HepG2 (cell line): ENCODE results near the gene ZNF771. TPM values are rescaled to one million over a fixed set of nuclear protein-coding genes. Genes with fewer than 3 reads are reported as not detected.

Experiments
- ATAC-seq: fragments of 200-7000 bp; cut with Tn5 transposase; 3 replicates; pipeline ENCODE4 v1.9.1; 2020; ENCODE audit warnings: mild to moderate bottlenecking, moderate library complexity
- BruUV-seq: library from RNA; stranded (reverse); fragments of 400-500 nt; replicated peaks from 2 replicates; lab custom pipeline; 2021; lab: Mats Ljungman, UMichigan
- CTCF ChIA-PET: fragments of 300-600 bp; formaldehyde crosslinking; extraction: SDS; loops from one replicate; lab custom pipeline; 2021; ENCODE audit warnings: low total read pairs, inconsistent platforms, low intra/inter-chr PET ratio; lab: Yijun Ruan, JAX
- POLR2A ChIA-PET: fragments of 350-600 bp; sonication (Branson Sonifier 250); formaldehyde crosslinking; loops from one replicate; lab custom pipeline; 2020; ENCODE audit warnings: antibody characterized with exemption, inconsistent platforms; lab: Yijun Ruan, JAX
- DNase-seq: peaks from one replicate; pipeline ENCODE4 v3.0.0-alpha.2; 2015; ENCODE audit warnings: low spot score
- FAIRE-seq: peaks from 3 replicates; lab custom pipeline; 2011; peaks lifted over from hg19 to GRCh38; lab: Jason Lieb, UNC
- H2AFZ ChIP-seq: one replicate; pipeline ENCODE4 v1.6.1; 2011; ENCODE audit warnings: low read length, inconsistent platforms
- H3K27ac ChIP-seq: fragments of 300-600 bp; 3 replicates; pipeline ENCODE4 v1.8.0; 2011; ENCODE audit warnings: mixed run types, mild to moderate bottlenecking, mixed read lengths, low read length, inconsistent platforms; ENCODE audit not compliant: insufficient read depth; ENCODE audit errors: extremely low read length
- H3K27me3 ChIP-seq, 2 experiments: fragments of 200-600 bp in 1 of 2; 2 replicates in 1 of 2; 3 replicates in 1 of 2; pipeline versions ENCODE4 v1.6.0 to v1.8.0; 2011; ENCODE audit warnings: low read length in 2 of 2, mild to moderate bottlenecking in 2 of 2, moderate library complexity in 2 of 2, inconsistent platforms in 1 of 2; ENCODE audit not compliant: insufficient read depth in 2 of 2, control insufficient read depth in 1 of 2
- H3K36me3 ChIP-seq, 2 experiments: fragments of 200-600 bp in 1 of 2; replicated peaks in 1 of 2; 2 replicates in 1 of 2; 3 replicates in 1 of 2; pipeline versions ENCODE4 v1.5.1 to v1.8.0; 2011; ENCODE audit warnings: low read length in 2 of 2, inconsistent platforms in 1 of 2; ENCODE audit not compliant: insufficient read depth in 2 of 2, control insufficient read depth in 1 of 2
- H3K4me1 ChIP-seq: 2 replicates; pipeline ENCODE4 v1.5.1; 2012; ENCODE audit warnings: low read length, inconsistent platforms; ENCODE audit not compliant: insufficient read depth
- H3K4me2 ChIP-seq: 2 replicates; pipeline ENCODE4 v1.6.0; 2011; ENCODE audit warnings: low read depth, low read length, inconsistent platforms
- H3K4me3 ChIP-seq, 3 experiments: fragments of 200-600 bp in 1 of 3; sonication (generic), shearing (Covaris generic) in 1 of 3; replicated peaks in 1 of 3; 2 replicates each; pipeline ENCODE4 v1.5.1; 2011 to 2016; ENCODE audit warnings: low read length in 3 of 3, inconsistent platforms in 2 of 3, low read depth in 2 of 3, mild to moderate bottlenecking in 2 of 3, control low read depth in 1 of 3, mixed read lengths in 1 of 3; ENCODE audit not compliant: insufficient read depth in 1 of 3
- H3K79me2 ChIP-seq: one replicate; pipeline ENCODE4 v1.6.1; 2011; ENCODE audit warnings: low read length, inconsistent platforms; ENCODE audit not compliant: insufficient read depth
- H3K9ac ChIP-seq: 2 replicates; pipeline ENCODE4 v1.6.0; 2011; ENCODE audit warnings: mild to moderate bottlenecking, low read depth, low read length, inconsistent platforms; ENCODE audit not compliant: insufficient read depth
- H3K9me3 ChIP-seq: 2 replicates; pipeline ENCODE4 v1.5.1; 2012; ENCODE audit warnings: mild to moderate bottlenecking, low read length
- H4K20me1 ChIP-seq: 2 replicates; pipeline ENCODE4 v1.6.0; 2011; ENCODE audit warnings: inconsistent platforms, mild to moderate bottlenecking, low read length, moderate library complexity; ENCODE audit not compliant: insufficient read depth
- ATF7-NPFF ChIP-seq: sonication (generic); formaldehyde crosslinking; IDR thresholded peaks from 2 replicates; pipeline ENCODE4 v1.8.1; 2023; ENCODE audit warnings: mild to moderate bottlenecking, low read depth, missing genetic modification reagents, moderate library complexity
- CBFB ChIP-seq: sonication (generic); formaldehyde crosslinking; IDR thresholded peaks from 2 replicates; pipeline ENCODE4 v1.4.0; 2020; ENCODE audit warnings: missing genetic modification reagents
- FOXA3 ChIP-seq: IDR thresholded peaks from 2 replicates; pipeline ENCODE4 v1.6.1; 2016; ENCODE audit warnings: missing genetic modification reagents, missing compliant biosample characterization
- FOXP1 ChIP-seq, 2 experiments: fragments of 450-650 bp in 1 of 2; IDR thresholded peaks; 2 replicates each; pipeline ENCODE4 v1.6.1; 2017 to 2018; ENCODE audit warnings: antibody characterized with exemption in 1 of 2
- GATAD1 ChIP-seq: IDR thresholded peaks from 2 replicates; pipeline ENCODE4 v1.6.1; 2016; ENCODE audit warnings: missing genetic modification reagents, missing compliant biosample characterization
- GPBP1L1 ChIP-seq: sonication (generic); formaldehyde crosslinking; IDR thresholded peaks from 2 replicates; pipeline ENCODE4 v1.5.0; 2020; ENCODE audit warnings: mild to moderate bottlenecking, missing genetic modification reagents
- IKZF5 ChIP-seq: IDR thresholded peaks from 2 replicates; pipeline ENCODE4 v1.6.1; 2018; ENCODE audit warnings: missing genetic modification reagents, mild to moderate bottlenecking, missing compliant biosample characterization
- IRF2 ChIP-seq: IDR thresholded peaks from 2 replicates; pipeline ENCODE4 v1.6.1; 2018; ENCODE audit warnings: missing genetic modification reagents, missing compliant biosample characterization
- NCOR1 ChIP-seq: fragments of 200-600 bp; sonication (generic); IDR thresholded peaks from 2 replicates; pipeline ENCODE4 v1.7.0; 2017; ENCODE audit warnings: antibody characterized with exemption, low read length, borderline replicate concordance
- RBFOX2 ChIP-seq: fragments of 200-400 bp; formaldehyde crosslinking; IDR thresholded peaks from 2 replicates; pipeline ENCODE4 v1.6.1; 2017; ENCODE audit warnings: low read depth, mild to moderate bottlenecking, low read length
- RCOR2 ChIP-seq: IDR thresholded peaks from 2 replicates; pipeline ENCODE4 v1.6.1; 2016; ENCODE audit warnings: missing biosample characterization, missing genetic modification reagents
- THAP7 ChIP-seq: sonication (generic); formaldehyde crosslinking; IDR thresholded peaks from 2 replicates; pipeline ENCODE4 v1.8.1; 2023; ENCODE audit warnings: mild to moderate bottlenecking, missing genetic modification reagents
- THRA ChIP-seq: sonication (generic); formaldehyde crosslinking; IDR thresholded peaks from 2 replicates; pipeline ENCODE4 v1.4.0; 2020; ENCODE audit warnings: missing genetic modification reagents, borderline replicate concordance
- YY1 ChIP-seq: IDR thresholded peaks from 2 replicates; pipeline ENCODE4 v1.6.1; 2011; ENCODE audit warnings: low read length, low read depth, moderate library complexity, mild to moderate bottlenecking; ENCODE audit not compliant: insufficient read depth, insufficient replicate concordance
- ZBTB46 ChIP-seq: sonication (generic); formaldehyde crosslinking; IDR thresholded peaks from 2 replicates; pipeline ENCODE4 v1.4.0; 2020; ENCODE audit warnings: mild to moderate bottlenecking, missing genetic modification reagents, borderline replicate concordance
- ZKSCAN1 ChIP-seq: fragments of 150-350 bp; IDR thresholded peaks from 2 replicates; pipeline ENCODE4 v1.6.1; 2014; ENCODE audit warnings: low read length
- ZNF30 ChIP-seq: sonication (generic); formaldehyde crosslinking; IDR thresholded peaks from 2 replicates; pipeline ENCODE4 v1.5.0; 2020; ENCODE audit warnings: mild to moderate bottlenecking, missing genetic modification reagents
- WGBS: methylation state at CpG from one replicate; pipeline ENCODE4 v1.1.6; 2017; ENCODE audit warnings: low lambda C conversion rate; 5-methylcytosine and 5-hydroxymethylcytosine counted together
- in situ Hi-C: cut with HindIII; loops from 2 replicates; pipeline ENCODE4 v1.10.0; 2017; ENCODE audit warnings: low pct_unique_long_range_greater_than_20kb; ENCODE audit not compliant: extremely low pct_ligation_motif_present
- intact Hi-C: fragments of 100-400 bp; cut with micrococcal nuclease; formaldehyde crosslinking; loops from one replicate; pipeline ENCODE4 v1.10.0; 2022; ENCODE audit not compliant: unreplicated experiment
- polyA plus RNA-seq, 8 experiments: library from polyadenylated mRNA; depleted of rRNA in 3 of 8; stranded (reverse) in 7 of 8; unstranded in 1 of 8; fragments of >200 nt; fragmentation: Illumina TruSeq in 4 of 8; extraction: Trizol in 4 of 8; gene quantifications; 2 replicates each; pipeline versions ENCODE4 v1.2.1 to v1.2.3, GENCODE V29; 2011 to 2016; ENCODE audit warnings: low read depth in 4 of 8, missing spikeins in 1 of 8, mixed read lengths in 1 of 8; ENCODE audit not compliant: insufficient read depth in 1 of 8
- total RNA-seq, 5 experiments: library from RNA; depleted of rRNA; stranded (reverse); fragments of >200 nt; fragmentation: Illumina TruSeq; extraction: Trizol; gene quantifications; 2 replicates each; pipeline ENCODE4 v1.2.3, GENCODE V29; 2016; ENCODE audit warnings: low read depth in 1 of 5

Gene ZNF771
- total and polyA plus RNA-seq, 2 of the 13 experiments (the other 11 are each of a cell fraction or from before 2014, with no cell fraction given): 5.0 to 11.8 TPM

- no peak for DNase-seq
- ATAC-seq: peak; percentile 33
- in situ Hi-C loops: loop anchor here (5.0 kb wide), 1 partner anchor 58 kb away; no protein-coding TSS in a partner anchor
- Histone ChIP-seq H3K4me3 (peak overlapping the region; percentile 41 to 68 (median 54); a peak in 5 of 6 replicates), H3K9ac (peak overlapping the region; percentile 64), H3K4me2 (peak overlapping the region; percentile 87), H4K20me1 (no peaks in the 10 kb centered on the region), H3K36me3 (no peaks in the 10 kb centered on the region), H3K27ac (peak overlapping the region; percentile 67), H3K27me3 (no peaks in the 10 kb centered on the region; a peak in 1 of 5 replicates), H3K9me3 (no peaks in the 10 kb centered on the region), H3K79me2 (no peaks in the 10 kb centered on the region), H3K4me1 (peaks cover 56% of the 10 kb centered on the region), H2AFZ (no peak overlapping the region)
- intact Hi-C loops: no loop called here
- no TSS peak for BruUV-seq
- POLR2A ChIA-PET: interaction anchor here (1.1 to 1.6 kb wide), 4 partner anchors 10 to 151 kb away, joined by 4 to 11 read pairs (median 6); partner anchors contain the start of genes SEPHS2 and ZNF689
- FAIRE-seq: peak; percentile 55
- 46% methylated on average over 11 of the region's 11 CpGs for WGBS
- CTCF ChIA-PET: no interaction called here
- TF ChIP-seq THAP7 (CRISPR knock-in tag) (no peak; the same call in 1 of the 2 replicates), YY1 (no peak), GPBP1L1 (CRISPR knock-in tag) (no peak), CBFB (CRISPR knock-in tag) (no peak), ZNF30 (CRISPR knock-in tag) (no peak), IRF2 (CRISPR knock-in tag) (no peak), FOXA3 (CRISPR knock-in tag) (no peak), THRA (CRISPR knock-in tag) (0 out of 2 replicates have a peak, but pooled peaks have one; percentile 3), NCOR1 (no peak), RCOR2 (CRISPR knock-in tag) (no peak), ZBTB46 (CRISPR knock-in tag) (no peak), GATAD1 (CRISPR knock-in tag) (no peak), ATF7-NPFF (CRISPR knock-in tag) (0 out of 2 replicates have a peak, but pooled peaks have one; percentile 1), ZKSCAN1 (no peak), FOXP1 (IDR thresholded peaks at IDR 0.05) (no peak), FOXP1 (CRISPR knock-in tag; IDR thresholded peaks at IDR 0.05) (no peak), IKZF5 (CRISPR knock-in tag) (no peak), RBFOX2 (no peak)
These were observed 52.0 kb downstream of the ZNF771 start for GRCh38 chr16:30459456-30459855.
